GM23248 (cell line): ENCODE results near the gene MGAT2. TPM values are rescaled to one million over a fixed set of nuclear protein-coding genes. Genes with fewer than 3 reads are reported as not detected.

Experiments
- DNase-seq: peaks from one replicate; pipeline ENCODE4 v3.0.0-alpha.2; 2015
- H2AFZ ChIP-seq: fragments of 200-600 bp; sonication (generic); 2 replicates; pipeline ENCODE4 v1.6.1; 2016; ENCODE audit warnings: antibody characterized with exemption
- H3F3A ChIP-seq: fragments of 200-600 bp; sonication (generic); 2 replicates; pipeline ENCODE4 v1.6.1; 2016; ENCODE audit warnings: mild to moderate bottlenecking, antibody characterized with exemption, mixed run types; ENCODE audit not compliant: insufficient read depth
- H3K27ac ChIP-seq: fragments of 200-600 bp; sonication (generic); 2 replicates; pipeline ENCODE4 v1.5.1; 2016; ENCODE audit warnings: mild to moderate bottlenecking
- H3K27me3 ChIP-seq: fragments of 200-600 bp; sonication (generic); replicated peaks from 2 replicates; pipeline ENCODE4 v1.6.1; 2016; ENCODE audit warnings: mild to moderate bottlenecking; ENCODE audit not compliant: insufficient read depth
- H3K36me3 ChIP-seq: fragments of 200-600 bp; sonication (generic); 2 replicates; pipeline ENCODE4 v1.6.1; 2016; ENCODE audit warnings: low read depth, mild to moderate bottlenecking
- H3K4me1 ChIP-seq: fragments of 200-600 bp; sonication (generic); 2 replicates; pipeline ENCODE4 v1.6.1; 2016; ENCODE audit warnings: mild to moderate bottlenecking; ENCODE audit not compliant: insufficient read depth
- H3K4me2 ChIP-seq: fragments of 200-600 bp; sonication (generic); one replicate; pipeline ENCODE4 v1.6.1; 2016; ENCODE audit warnings: mild to moderate bottlenecking; ENCODE audit not compliant: unreplicated experiment
- H3K4me3 ChIP-seq: fragments of 200-600 bp; sonication (generic); 2 replicates; pipeline ENCODE4 v1.5.1; 2016; ENCODE audit warnings: mild to moderate bottlenecking
- H3K79me2 ChIP-seq: fragments of 200-600 bp; sonication (generic); 2 replicates; pipeline ENCODE4 v1.6.1; 2016; ENCODE audit warnings: mild to moderate bottlenecking; ENCODE audit not compliant: insufficient read depth
- H3K9ac ChIP-seq: fragments of 200-600 bp; sonication (generic); 2 replicates; pipeline ENCODE4 v1.6.1; 2016; ENCODE audit warnings: mild to moderate bottlenecking
- H3K9me2 ChIP-seq: fragments of 200-600 bp; sonication (generic); 2 replicates; pipeline ENCODE4 v1.6.1; 2016; ENCODE audit warnings: mixed run types, mild to moderate bottlenecking, moderate library complexity; ENCODE audit not compliant: insufficient read depth
- H3K9me3 ChIP-seq: fragments of 200-600 bp; sonication (generic); one replicate; pipeline ENCODE4 v1.6.1; 2017; ENCODE audit warnings: low read depth
- H4K20me1 ChIP-seq: fragments of 200-600 bp; sonication (generic); 2 replicates; pipeline ENCODE4 v1.6.0; 2016; ENCODE audit not compliant: insufficient read depth
- EZH2 ChIP-seq: fragments of 200-600 bp; sonication (generic); IDR thresholded peaks from 2 replicates; pipeline ENCODE4 v1.6.1; 2018; ENCODE audit warnings: antibody characterized with exemption, mild to moderate bottlenecking; ENCODE audit not compliant: insufficient read depth, poor library complexity, severe bottlenecking
- EZH2phosphoT487 ChIP-seq: fragments of 200-600 bp; sonication (generic); IDR thresholded peaks from 2 replicates; pipeline ENCODE4 v1.6.1; 2018; ENCODE audit warnings: antibody characterized with exemption, moderate library complexity, mild to moderate bottlenecking, low read depth; ENCODE audit not compliant: insufficient read depth
- WGBS, 2 experiments: methylation state at CpG; one replicate each; pipeline ENCODE4 v1.1.6; 2015 to 2017; ENCODE audit warnings: low lambda C conversion rate in 2 of 2, low coverage in 1 of 2; ENCODE audit errors: missing lambda C conversion rate in 2 of 2; 5-methylcytosine and 5-hydroxymethylcytosine counted together
- in situ Hi-C: fragments of 300-500 bp; cut with MboI; formaldehyde crosslinking; loops from 2 replicates; pipeline ENCODE4 v1.15.0; 2020
- polyA plus RNA-seq: library from polyadenylated mRNA; unstranded; fragments of >200 nt; fragmentation: Nextera tagmentation; extraction: Ambion mirVana; gene quantifications from 2 replicates; pipeline ENCODE4 v1.2.1, GENCODE V29; 2016
- total RNA-seq: library from RNA; depleted of rRNA; stranded (reverse); fragments of >200 nt; shearing (Covaris generic); gene quantifications from 2 replicates; pipeline ENCODE4 v1.2.3, GENCODE V29; 2014

Gene MGAT2
- total and polyA plus RNA-seq, 2 experiments from 2014 or later: 40.2 to 92.9 TPM

GRCh38 chr14:49636866-49637265, 16.3 kb downstream of the MGAT2 start:
- Histone ChIP-seq H3K27me3 (no peaks in the 10 kb centered on the region), H4K20me1 (no peaks in the 10 kb centered on the region), H3K9ac (no peak overlapping the region), H3K27ac (peak overlapping the region; percentile 90; the same call in 1 of the 2 replicates), H3K4me1 (peaks cover 16% of the 10 kb centered on the region), H3K79me2 (peaks cover 86% of the 10 kb centered on the region), H2AFZ (no peak overlapping the region), H3F3A (peaks cover 11% of the 10 kb centered on the region), H3K9me3 (no peaks in the 10 kb centered on the region), H3K9me2 (no peaks in the 10 kb centered on the region), H3K4me2 (no peak overlapping the region), H3K36me3 (peaks cover 4% of the 10 kb centered on the region; the same call in 1 of the 2 replicates), H3K4me3 (no peak overlapping the region)
- in situ Hi-C loops: loop anchor here (10.0 kb wide), 1 partner anchor 128 kb away; the partner anchor contains the start of gene KLHDC2
- TF ChIP-seq EZH2 (no peak), EZH2phosphoT487 (no peak)
- DNase-seq: peak; percentile 9
- WGBS, 2 experiments: 95 to 97% methylated on average over 1 of the region's 1 CpG

- no peaks in the 10 kb centered on the region for H3K9me2 ChIP-seq
- 83% methylated on average over 3 of the region's 3 CpGs for WGBS, 2 experiments
- no peak overlapping the region for H2AFZ ChIP-seq
- no peaks in the 10 kb centered on the region for H3K27me3 ChIP-seq
- H3K4me2 ChIP-seq: no peak overlapping the region
- in situ Hi-C loops: loop anchor here (10.0 kb wide), 1 partner anchor 127 kb away; the partner anchor contains the start of gene KLHDC2
- peaks cover 10% of the 10 kb centered on the region for H3K4me1 ChIP-seq
- DNase-seq: no peak
- no peaks in the 10 kb centered on the region for H4K20me1 ChIP-seq
- no peak overlapping the region for H3K27ac ChIP-seq
- peaks cover 4% of the 10 kb centered on the region; the same call in 1 of the 2 replicates for H3K36me3 ChIP-seq
- peaks cover 86% of the 10 kb centered on the region for H3K79me2 ChIP-seq
- TF ChIP-seq EZH2phosphoT487 (no peak), EZH2 (no peak)
- H3K9ac ChIP-seq: no peak overlapping the region
- H3K4me3 ChIP-seq: no peak overlapping the region
- H3K9me3 ChIP-seq: no peaks in the 10 kb centered on the region
- peaks cover 11% of the 10 kb centered on the region for H3F3A ChIP-seq
These were observed 17.0 kb downstream of the MGAT2 start for GRCh38 chr14:49637534-49638078.

GRCh38 chr14:49640540-49641417, 20.2 kb downstream of the MGAT2 start:
- Histone ChIP-seq H2AFZ (no peak overlapping the region), H3K9me3 (no peaks in the 10 kb centered on the region), H3K27me3 (no peaks in the 10 kb centered on the region), H3F3A (peaks cover 11% of the 10 kb centered on the region), H3K36me3 (peaks cover 4% of the 10 kb centered on the region; the same call in 1 of the 2 replicates), H4K20me1 (no peaks in the 10 kb centered on the region), H3K4me1 (peaks cover 10% of the 10 kb centered on the region), H3K9ac (no peak overlapping the region), H3K4me2 (no peak overlapping the region), H3K4me3 (no peak overlapping the region), H3K9me2 (no peaks in the 10 kb centered on the region), H3K79me2 (peaks cover 99% of the 10 kb centered on the region), H3K27ac (no peak overlapping the region)
- WGBS, 2 experiments: 96 to 97% methylated on average over 7 of the region's 7 CpGs
- in situ Hi-C loops: no loop called here
- no peak for DNase-seq
- TF ChIP-seq EZH2phosphoT487: no peak
- TF ChIP-seq EZH2: no peak

- Histone ChIP-seq H3K9me2 (no peaks in the 10 kb centered on the region), H4K20me1 (no peaks in the 10 kb centered on the region), H3K9ac (no peak overlapping the region), H3F3A (peaks cover 3% of the 10 kb centered on the region; the same call in 1 of the 2 replicates), H3K4me2 (no peak overlapping the region), H3K9me3 (no peaks in the 10 kb centered on the region), H3K36me3 (peaks cover 4% of the 10 kb centered on the region; the same call in 1 of the 2 replicates), H2AFZ (no peak overlapping the region), H3K79me2 (peaks cover 95% of the 10 kb centered on the region), H3K27me3 (no peaks in the 10 kb centered on the region), H3K4me1 (peaks cover 2% of the 10 kb centered on the region), H3K4me3 (no peak overlapping the region), H3K27ac (no peak overlapping the region)
- TF ChIP-seq EZH2phosphoT487: no peak
- no peak for TF ChIP-seq EZH2
- in situ Hi-C loops: no loop called here
- DNase-seq: no peak
- 75 to 84% methylated on average over 8 of the region's 8 CpGs for WGBS, 2 experiments
These were observed 21.1 kb downstream of the MGAT2 start for GRCh38 chr14:49641697-49642129.
